HCEC 1CT (cell line): ENCODE data around the gene CCDC83.

Experiments used
- DNase-seq: peaks from one replicate; pipeline ENCODE4 v3.0.0-alpha.2; 2017

The CCDC83 gene

GRCh38 chr11:85855341-85855656 lies at the start of gene CCDC83:
CCDC83 (plus strand) TSS chr11:85855383; CDS start chr11:85865124, 9,741 bp downstream.
- DNase-seq: no peak

GRCh38 chr11:85805387-85805786 lies 49.8 kb upstream of the CCDC83 start:
- DNase-seq: no peak

GRCh38 chr11:85806016-85806415 lies 49.2 kb upstream of the CCDC83 start:
- DNase-seq: no peak

GRCh38 chr11:85806876-85807275 lies 48.3 kb upstream of the CCDC83 start:
- DNase-seq: no peak

- no peak for DNase-seq
Observed at GRCh38 chr11:85809191-85809590, 46.0 kb upstream of the CCDC83 start.

- DNase-seq: peak; percentile 28
Observed at GRCh38 chr11:85809863-85810262, 45.3 kb upstream of the CCDC83 start.

GRCh38 chr11:85810521-85810870 lies 44.7 kb upstream of the CCDC83 start:
- no peak for DNase-seq

GRCh38 chr11:85810871-85811611 lies 44.1 kb upstream of the CCDC83 start, which contains the start of gene SYTL2:
SYTL2 (minus strand) TSS chr11:85811141; CDS start chr11:85757725, 53,416 bp downstream.
- peak; percentile 48 for DNase-seq

GRCh38 chr11:85811624-85812023 lies 43.6 kb upstream of the CCDC83 start:
- no peak for DNase-seq

GRCh38 chr11:85813721-85814120 lies 41.5 kb upstream of the CCDC83 start:
- no peak for DNase-seq

- peak; percentile 94 for DNase-seq
Observed at GRCh38 chr11:85815186-85815931, 39.8 kb upstream of the CCDC83 start.

GRCh38 chr11:85819441-85819840 lies 35.7 kb upstream of the CCDC83 start:
- no peak for DNase-seq

GRCh38 chr11:85821636-85822035 lies 33.5 kb upstream of the CCDC83 start:
- peak; percentile 50 for DNase-seq

GRCh38 chr11:85822814-85823213 lies 32.4 kb upstream of the CCDC83 start:
- peak; percentile 75 for DNase-seq

GRCh38 chr11:85823816-85824215 lies 31.4 kb upstream of the CCDC83 start:
- no peak for DNase-seq

- no peak for DNase-seq
Observed at GRCh38 chr11:85825616-85826015, 29.6 kb upstream of the CCDC83 start.

- DNase-seq: peak; percentile 41
Observed at GRCh38 chr11:85826116-85826855, 28.9 kb upstream of the CCDC83 start.

GRCh38 chr11:85827748-85828639 lies 27.2 kb upstream of the CCDC83 start:
- DNase-seq: peak; percentile 94

- no peak for DNase-seq
Observed at GRCh38 chr11:85828640-85828978, 26.6 kb upstream of the CCDC83 start.

GRCh38 chr11:85829172-85829571 lies 26.0 kb upstream of the CCDC83 start:
- DNase-seq: no peak

GRCh38 chr11:85831050-85831449 lies 24.1 kb upstream of the CCDC83 start:
- DNase-seq: no peak

- DNase-seq: no peak
Observed at GRCh38 chr11:85835263-85835662, 19.9 kb upstream of the CCDC83 start.

GRCh38 chr11:85835729-85836128 lies 19.5 kb upstream of the CCDC83 start:
- no peak for DNase-seq
